Activated T-helper 2 cell treated with anti-CD3 and anti-CD28 coated beads, Interferon-gamma antibody, Interleukin-2, Interleukin-4, amounts not matched to agents 10 μg/mL and 5 μg/mL and 100 μg/mL, durations not matched to agents 14 hours and 24 hours and 36 hours (primary cell): ENCODE results near the gene CYTL1. TPM values are rescaled to one million over a fixed set of nuclear protein-coding genes. Genes with fewer than 3 reads are reported as not detected.
"Not testable (repeated sequence)": the region's sequence is repeated elsewhere in the genome, so short reads cannot be mapped to it uniquely, and the experiment has no call there.

Experiments used
- DNase-seq: peaks from one replicate; pipeline ENCODE4 v3.0.0; 2021; ENCODE audit warnings: low spot score
- H3K27ac Mint-ChIP-seq: one replicate; pipeline ENCODE4 v1.8.0; 2021; ENCODE audit warnings: mixed read lengths
- H3K27me3 Mint-ChIP-seq: one replicate; pipeline ENCODE4 v1.8.0; 2021; ENCODE audit warnings: low read depth, mixed read lengths
- H3K36me3 Mint-ChIP-seq: one replicate; pipeline ENCODE4 v1.8.0; 2021; ENCODE audit warnings: low read depth, mixed read lengths
- H3K4me1 Mint-ChIP-seq: one replicate; pipeline ENCODE4 v1.8.0; 2021; ENCODE audit warnings: low read depth, mixed read lengths
- H3K4me3 Mint-ChIP-seq: one replicate; pipeline ENCODE4 v1.8.0; 2021; ENCODE audit warnings: low read depth, mild to moderate bottlenecking, moderate library complexity, mixed read lengths
- H3K9me3 Mint-ChIP-seq: one replicate; pipeline ENCODE4 v1.8.0; 2021; ENCODE audit warnings: mixed read lengths
- intact Hi-C: fragments of 100-400 bp; cut with micrococcal nuclease; formaldehyde crosslinking; loops from one replicate; pipeline ENCODE4 v1.15.1; 2023
- total RNA-seq: library from RNA; stranded (reverse); gene quantifications from 2 replicates; pipeline ENCODE4 v1.2.3, GENCODE V29; 2022

CYTL1 gene
- total RNA-seq, 1 donor from 2014 or later = not detected

DNA sequence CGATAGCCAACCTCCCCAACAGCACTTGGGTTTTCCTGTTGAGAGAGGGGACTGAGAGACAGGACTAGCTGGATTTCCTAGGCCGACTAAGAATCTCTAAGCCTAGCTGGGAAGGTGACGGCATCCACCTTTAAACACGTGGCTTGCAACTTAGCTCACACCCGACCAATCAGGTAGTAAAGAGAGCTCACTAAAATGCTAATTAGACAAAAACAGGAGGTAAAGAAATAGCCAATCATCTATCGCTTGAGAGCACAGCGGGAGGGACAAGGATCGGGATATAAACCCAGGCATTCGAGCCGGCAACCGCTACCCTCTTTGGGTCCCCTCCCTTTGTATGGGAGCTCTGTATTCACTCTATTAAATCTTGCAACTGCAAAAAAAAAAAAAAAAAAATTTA, 12.3 kb downstream of the CYTL1 start:
- DNase-seq, H3K36me3 Mint-ChIP-seq, H3K4me1 Mint-ChIP-seq, H3K9me3 Mint-ChIP-seq, intact Hi-C loops, H3K4me3 Mint-ChIP-seq, H3K27ac Mint-ChIP-seq, H3K27me3 Mint-ChIP-seq: not testable (repeated sequence)

DNA sequence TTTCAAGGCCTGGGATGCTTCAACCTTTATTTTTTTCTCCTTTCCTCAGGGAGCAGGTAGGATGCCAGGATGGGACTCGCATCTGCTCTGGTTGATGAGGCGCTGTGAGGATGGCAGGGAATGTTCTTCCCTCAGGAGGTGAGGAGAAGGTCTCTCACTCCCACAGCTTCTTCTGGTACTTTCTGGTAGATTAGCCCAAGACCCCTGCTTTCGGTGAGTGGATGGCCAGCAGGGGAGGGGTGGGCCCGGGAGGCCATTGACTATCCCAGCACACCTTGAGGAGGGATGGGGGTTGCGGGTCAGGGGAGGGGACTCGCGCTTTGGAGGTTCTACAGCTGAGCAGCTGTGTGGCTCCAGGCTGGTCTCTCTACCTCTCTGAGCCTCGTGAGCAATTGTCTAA, 14.8 kb downstream of the CYTL1 start:
- Mint-ChIP-seq H3K9me3 (no peaks in the 10 kb centered on the region), H3K4me1 (no peaks in the 10 kb centered on the region), H3K4me3 (no peak overlapping the region), H3K27me3 (no peaks in the 10 kb centered on the region), H3K36me3 (no peaks in the 10 kb centered on the region), H3K27ac (no peak overlapping the region)
- DNase-seq = no peak
- intact Hi-C loops = no loop called here

DNA sequence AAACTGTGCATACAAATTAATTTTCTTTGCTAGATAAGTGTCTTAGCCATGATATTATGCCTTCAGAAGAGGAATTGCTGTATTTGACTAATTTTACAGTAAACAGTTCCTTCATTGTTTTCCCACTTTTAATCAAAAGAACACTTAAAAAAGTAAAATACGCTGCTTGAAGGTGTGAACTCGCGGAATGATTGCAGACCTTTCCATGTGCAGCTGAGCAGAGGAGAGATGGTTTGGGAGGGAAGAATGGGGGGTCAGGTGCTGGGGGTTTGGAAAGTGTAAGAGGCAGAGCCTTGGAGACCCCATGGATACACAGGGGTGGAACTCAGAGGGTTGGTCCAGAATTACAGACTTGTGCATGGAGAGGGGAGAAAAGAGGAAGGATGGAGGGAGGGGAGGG, 15.3 kb downstream of the CYTL1 start:
- no peaks in the 10 kb centered on the region for H3K9me3 Mint-ChIP-seq
- no peak for DNase-seq
- no peak overlapping the region for H3K4me3 Mint-ChIP-seq

DNA sequence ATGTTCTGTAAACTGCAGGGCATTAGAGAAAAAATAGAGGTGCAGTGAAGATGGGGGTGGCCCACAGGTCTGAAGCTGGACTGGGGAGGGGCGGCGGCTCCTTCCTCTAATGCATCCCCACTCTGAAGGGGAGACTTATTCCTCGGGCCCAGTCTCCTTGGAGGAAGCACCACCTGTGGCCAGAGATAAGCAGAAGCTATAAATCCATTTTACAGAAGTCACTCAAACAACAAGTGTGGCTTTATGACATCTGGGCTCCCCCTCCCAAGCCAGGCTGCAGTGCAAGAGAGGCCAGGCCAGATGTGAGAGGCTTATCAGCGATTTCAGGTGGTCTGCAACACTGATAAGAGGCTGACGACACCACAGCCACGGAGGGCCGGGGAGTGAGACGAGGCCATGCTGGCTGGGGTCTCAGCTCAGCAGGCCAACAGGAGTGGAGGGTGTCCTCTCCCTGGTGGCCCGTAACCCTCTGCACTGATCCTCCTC, 15.8 kb downstream of the CYTL1 start:
- no peaks in the 10 kb centered on the region for H3K4me1 Mint-ChIP-seq
- no peaks in the 10 kb centered on the region for H3K36me3 Mint-ChIP-seq
- intact Hi-C loops = no loop called here
- H3K27ac Mint-ChIP-seq = no peak overlapping the region
- no peaks in the 10 kb centered on the region for H3K9me3 Mint-ChIP-seq
- no peak overlapping the region for H3K4me3 Mint-ChIP-seq
- no peak for DNase-seq
- no peaks in the 10 kb centered on the region for H3K27me3 Mint-ChIP-seq

More for the DNA sequence above, 15.3 kb downstream of the CYTL1 start:
- Mint-ChIP-seq H3K4me1 (no peaks in the 10 kb centered on the region), H3K36me3 (no peaks in the 10 kb centered on the region), H3K27ac (no peak overlapping the region), H3K27me3 (no peaks in the 10 kb centered on the region)
- intact Hi-C loops = no loop called here

DNA sequence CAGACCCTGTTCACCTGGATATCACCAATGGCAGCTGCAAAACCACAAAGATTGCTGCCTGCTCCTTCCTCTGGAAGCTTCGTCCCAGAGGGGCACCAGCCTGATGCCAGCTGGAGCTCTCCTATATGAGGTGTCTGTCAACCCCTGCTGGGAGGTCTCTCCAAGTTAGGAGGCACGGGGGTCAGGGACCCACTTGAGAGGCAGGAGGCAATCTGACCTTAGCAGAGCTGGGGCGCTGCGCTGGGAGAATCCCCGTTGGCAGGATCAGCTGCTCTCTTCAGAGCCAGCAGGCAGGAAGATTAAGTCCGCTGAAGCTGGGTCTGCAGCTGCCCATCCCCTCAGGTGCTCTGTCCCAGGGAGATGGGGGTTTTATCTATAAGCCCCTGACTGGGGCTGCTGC, 17.6 kb downstream of the CYTL1 start:
- H3K9me3 Mint-ChIP-seq, intact Hi-C loops, DNase-seq, H3K27ac Mint-ChIP-seq, H3K4me3 Mint-ChIP-seq, H3K27me3 Mint-ChIP-seq, H3K4me1 Mint-ChIP-seq, H3K36me3 Mint-ChIP-seq: not testable (repeated sequence)

DNA sequence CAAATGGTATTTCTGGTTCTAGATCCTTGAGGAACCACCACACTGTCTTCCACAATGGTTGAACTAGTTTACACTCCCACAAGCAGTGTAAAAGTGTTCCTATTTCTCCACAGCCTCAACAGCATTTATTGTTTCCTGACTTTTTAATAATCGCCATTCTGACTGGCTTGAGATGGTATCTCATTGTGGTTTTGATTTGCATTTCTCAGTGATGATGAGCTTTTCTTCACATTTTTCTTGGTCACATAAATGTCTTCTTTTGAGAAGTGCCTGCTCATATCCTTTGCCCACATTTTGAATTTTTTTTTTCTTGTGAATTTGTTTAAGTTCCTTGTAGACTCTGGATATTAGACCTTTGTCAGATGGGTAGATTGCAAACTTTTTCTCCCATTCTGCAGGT, 22.3 kb downstream of the CYTL1 start:
- intact Hi-C loops = loop anchor here (5.0 kb wide), 1 partner anchor 815 kb away; no protein-coding TSS in a partner anchor
- not testable (repeated sequence) for H3K27me3 Mint-ChIP-seq, H3K4me1 Mint-ChIP-seq, H3K27ac Mint-ChIP-seq, H3K4me3 Mint-ChIP-seq, DNase-seq, H3K9me3 Mint-ChIP-seq, H3K36me3 Mint-ChIP-seq

DNA sequence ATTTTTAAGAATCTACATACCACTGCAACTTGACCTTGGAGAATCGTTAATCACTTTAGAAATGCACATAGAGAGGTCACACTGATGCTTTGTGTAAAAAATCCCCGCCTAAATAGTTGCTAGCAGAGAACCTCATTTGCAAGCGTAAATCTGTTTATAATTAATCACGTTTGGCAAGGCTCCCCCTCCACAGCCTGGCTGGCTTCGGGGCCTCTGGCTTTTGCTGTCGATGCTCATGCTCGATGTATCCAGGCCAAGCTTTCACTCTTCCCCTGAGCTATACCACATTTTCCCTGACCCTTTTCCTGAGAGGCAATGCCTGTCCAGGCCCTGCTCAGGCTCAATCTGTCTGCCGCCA, 23.4 kb downstream of the CYTL1 start:
- Mint-ChIP-seq H3K27me3 (no peaks in the 10 kb centered on the region), H3K4me3 (no peak overlapping the region), H3K4me1 (no peaks in the 10 kb centered on the region), H3K9me3 (no peaks in the 10 kb centered on the region), H3K27ac (no peak overlapping the region), H3K36me3 (no peaks in the 10 kb centered on the region)
- intact Hi-C loops = loop anchor here (5.0 kb wide), 1 partner anchor 816 kb away; no protein-coding TSS in a partner anchor
- no peak for DNase-seq

DNA sequence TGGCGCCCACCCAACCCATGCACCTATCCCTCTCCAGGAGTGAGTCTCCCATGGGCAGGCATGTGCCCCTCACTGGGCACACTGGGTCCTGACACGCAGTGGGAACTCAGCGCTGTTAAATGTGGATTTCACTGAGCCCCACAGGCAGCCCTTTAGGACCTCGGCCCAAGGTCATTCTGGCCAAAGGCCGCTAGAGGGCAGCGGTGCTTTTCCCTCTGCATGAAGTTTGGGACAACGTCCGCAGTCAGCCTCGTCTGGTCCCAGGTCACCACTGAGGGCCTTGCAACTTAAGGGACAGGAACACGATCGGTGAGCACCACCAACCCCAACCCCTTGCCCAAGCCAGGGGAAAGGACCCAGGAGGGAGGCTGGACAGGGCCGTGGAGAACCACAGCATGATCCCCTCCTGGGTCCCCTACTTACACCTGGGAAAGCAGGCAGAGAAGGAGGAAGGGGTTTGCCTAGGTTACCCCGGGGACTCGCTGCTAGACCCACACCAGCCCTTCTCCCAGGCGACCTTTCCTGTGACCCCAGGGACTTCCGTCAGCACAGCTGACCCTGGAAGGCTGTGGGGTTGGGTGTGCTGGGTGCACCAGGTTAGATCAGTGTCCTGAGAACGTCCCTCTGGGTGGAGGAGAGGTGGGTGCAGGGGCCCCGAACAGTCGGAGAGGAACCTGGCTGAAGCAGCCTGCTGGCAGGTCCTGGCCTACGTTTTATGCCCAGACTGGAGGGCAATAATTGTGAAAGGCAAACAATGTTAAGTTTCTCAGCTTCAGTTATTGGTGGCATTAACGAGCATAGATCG, 24.0 kb downstream of the CYTL1 start:
- Mint-ChIP-seq H3K4me1 (no peaks in the 10 kb centered on the region), H3K36me3 (no peaks in the 10 kb centered on the region), H3K9me3 (no peaks in the 10 kb centered on the region), H3K4me3 (no peak overlapping the region), H3K27me3 (no peaks in the 10 kb centered on the region), H3K27ac (no peak overlapping the region)
- intact Hi-C loops = loop anchor here (5.0 kb wide), 1 partner anchor 817 kb away; no protein-coding TSS in a partner anchor
- peak; percentile 21 for DNase-seq

DNA sequence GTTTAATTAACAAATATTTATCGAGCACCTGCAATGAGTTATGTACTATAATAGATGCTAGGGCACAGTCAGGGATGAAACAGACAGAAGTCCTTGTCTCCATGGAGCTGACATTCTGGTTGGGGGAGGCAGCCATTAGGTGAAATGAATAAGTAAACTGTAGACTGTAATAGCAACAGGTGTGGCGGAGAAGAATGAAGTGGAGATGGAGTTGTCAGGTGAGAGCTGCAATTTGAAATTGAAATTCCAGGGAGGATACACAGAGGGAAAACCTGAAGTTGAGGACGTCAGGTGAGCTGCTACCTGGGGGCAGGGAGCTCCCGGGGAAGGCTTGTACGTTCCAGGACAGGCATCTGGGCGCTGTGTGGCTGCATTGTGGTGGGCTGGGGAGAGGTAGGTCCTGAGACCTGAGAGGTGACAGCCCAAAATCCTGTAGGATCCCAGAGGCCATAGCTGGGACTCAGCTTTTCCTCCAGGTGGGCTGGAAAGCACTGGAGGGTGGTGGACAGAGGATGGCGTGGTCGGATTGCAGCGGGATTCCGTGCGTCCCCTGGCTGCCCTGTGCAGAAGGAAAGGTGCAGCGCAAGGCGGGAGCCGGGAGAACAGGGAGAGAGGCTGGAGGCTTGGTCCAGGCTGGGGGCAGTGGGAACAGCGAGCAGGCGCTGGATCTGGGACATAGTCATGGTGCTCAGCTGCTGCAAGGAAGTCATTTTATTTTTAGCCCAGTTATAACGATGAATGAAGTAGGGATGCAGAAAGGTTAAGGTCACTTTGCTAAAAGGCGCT, 24.8 kb downstream of the CYTL1 start:
- Mint-ChIP-seq H3K9me3 (no peaks in the 10 kb centered on the region), H3K27me3 (no peaks in the 10 kb centered on the region), H3K36me3 (no peaks in the 10 kb centered on the region), H3K4me1 (no peaks in the 10 kb centered on the region), H3K27ac (no peak overlapping the region), H3K4me3 (no peak overlapping the region)
- intact Hi-C loops = loop anchor here (5.0 kb wide), 1 partner anchor 818 kb away; no protein-coding TSS in a partner anchor
- DNase-seq = no peak

DNA sequence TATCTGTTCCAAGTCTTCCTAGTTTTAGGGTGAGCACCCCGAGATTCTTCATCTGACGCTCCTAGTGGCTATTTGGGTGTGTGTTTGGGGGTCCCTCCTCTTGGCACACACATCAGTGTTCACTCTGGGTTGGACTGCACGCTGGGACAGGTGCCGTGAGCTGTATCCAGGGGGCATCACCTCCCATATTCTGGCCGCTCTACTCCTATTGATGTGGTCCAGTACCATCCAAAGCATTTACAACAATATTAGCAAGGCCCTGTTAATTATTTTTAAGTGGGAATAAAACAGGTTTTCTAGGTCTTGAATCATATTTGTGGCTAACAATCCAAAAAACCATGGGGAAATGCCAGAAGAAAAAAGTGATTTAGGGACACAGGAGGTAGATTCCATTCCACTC, 26.4 kb downstream of the CYTL1 start:
- H3K36me3 Mint-ChIP-seq = no peaks in the 10 kb centered on the region
- intact Hi-C loops = no loop called here
- no peaks in the 10 kb centered on the region for H3K4me1 Mint-ChIP-seq
- no peak for DNase-seq
- H3K4me3 Mint-ChIP-seq = no peak overlapping the region
- no peaks in the 10 kb centered on the region for H3K27me3 Mint-ChIP-seq
- no peak overlapping the region for H3K27ac Mint-ChIP-seq
- H3K9me3 Mint-ChIP-seq = no peaks in the 10 kb centered on the region

DNA sequence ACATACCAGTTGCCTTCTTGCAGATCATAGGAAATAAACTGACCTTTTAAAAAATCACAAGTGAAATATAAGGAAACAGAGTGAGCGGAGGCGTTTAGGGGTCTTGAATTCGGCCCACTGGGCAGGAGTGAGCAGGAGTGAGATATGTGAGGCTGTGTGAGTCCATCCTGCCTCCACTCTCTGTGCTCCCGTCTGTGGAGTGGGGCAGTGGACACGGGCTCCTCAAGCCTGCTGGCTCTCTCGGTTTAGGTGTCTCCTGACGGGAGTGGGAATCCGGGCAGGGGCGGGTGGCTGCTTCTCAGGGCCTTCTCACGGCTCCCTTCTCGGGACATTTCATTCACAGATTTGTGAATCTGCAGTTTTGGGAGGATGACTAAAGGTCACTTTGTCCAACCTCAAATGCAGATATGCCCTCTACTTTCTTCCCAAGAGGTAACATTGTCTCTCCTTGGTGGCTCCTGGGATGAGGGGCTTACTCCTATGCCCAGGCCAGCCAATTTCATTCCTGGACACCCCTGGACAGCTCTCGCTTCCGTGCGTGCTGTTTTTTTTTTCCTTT, 27.6 kb downstream of the CYTL1 start:
- Mint-ChIP-seq H3K4me3 (no peak overlapping the region), H3K4me1 (no peaks in the 10 kb centered on the region), H3K27ac (no peak overlapping the region), H3K9me3 (no peaks in the 10 kb centered on the region), H3K27me3 (no peaks in the 10 kb centered on the region), H3K36me3 (no peaks in the 10 kb centered on the region)
- no peak for DNase-seq
- intact Hi-C loops = no loop called here

DNA sequence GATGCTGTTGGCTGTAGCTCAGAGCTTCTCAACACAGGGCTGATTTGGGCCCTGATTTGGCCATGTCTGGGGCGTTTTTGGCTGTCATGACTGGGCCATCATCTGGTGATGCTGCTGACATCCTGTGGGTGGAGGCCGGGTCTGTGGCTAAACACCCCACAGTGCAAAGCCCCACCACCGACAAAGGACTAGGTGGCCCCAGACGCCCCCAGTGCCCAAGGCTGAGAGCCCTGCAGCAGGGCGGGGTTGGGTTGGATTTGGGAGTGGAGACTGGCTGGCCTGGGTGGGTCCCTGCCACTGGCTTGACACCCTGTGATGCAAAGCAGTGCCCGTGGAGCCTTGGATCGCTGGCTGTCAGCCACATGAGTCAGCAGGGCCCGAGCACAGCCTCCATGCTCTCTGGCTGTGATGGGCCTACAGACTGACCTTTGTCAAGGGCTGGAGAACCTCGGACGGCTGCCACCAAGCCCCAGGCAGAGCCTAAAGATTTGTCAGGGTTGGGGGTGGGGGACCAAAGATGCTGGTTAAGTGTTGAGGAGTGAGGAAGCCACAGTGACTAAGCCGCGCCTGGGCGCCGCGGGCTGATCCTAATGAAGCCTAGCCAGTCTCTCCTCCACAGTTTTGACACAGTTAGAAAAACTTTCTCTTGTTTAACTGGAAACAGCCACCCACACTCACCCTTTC, 28.3 kb downstream of the CYTL1 start:
- Mint-ChIP-seq H3K4me1 (no peaks in the 10 kb centered on the region), H3K36me3 (no peaks in the 10 kb centered on the region), H3K9me3 (no peaks in the 10 kb centered on the region), H3K4me3 (no peak overlapping the region), H3K27ac (no peak overlapping the region), H3K27me3 (no peaks in the 10 kb centered on the region)
- intact Hi-C loops = no loop called here
- no peak for DNase-seq
